HepG2 (cell line): Measurements from ENCODE around the gene SPHK2. TPM values are rescaled to one million over a fixed set of nuclear protein-coding genes. Genes with fewer than 3 reads are reported as not detected.

Experiments
- ADNP ChIP-seq: sonication (generic); formaldehyde crosslinking; IDR thresholded peaks from 2 replicates; pipeline ENCODE4 v1.4.0; 2020; ENCODE audit warnings: missing genetic modification reagents
- ASH2L ChIP-seq: fragments of 300-600, 200-600 bp; sonication (generic); IDR thresholded peaks from 2 replicates; pipeline ENCODE4 v1.7.0; 2017; ENCODE audit warnings: low read depth, mild to moderate bottlenecking, moderate library complexity, mixed read lengths, low read length; ENCODE audit not compliant: insufficient read length
- NR2C2 ChIP-seq: sonication (generic); formaldehyde crosslinking; IDR thresholded peaks from 2 replicates; pipeline ENCODE4 v1.4.0; 2020; ENCODE audit warnings: missing genetic modification reagents, mild to moderate bottlenecking, moderate library complexity, borderline replicate concordance
- SNRNP70 ChIP-seq: fragments of 200-400 bp; formaldehyde crosslinking; IDR thresholded peaks from 2 replicates; pipeline ENCODE4 v1.6.1; 2017; ENCODE audit warnings: mild to moderate bottlenecking, low read depth, low read length, moderate library complexity
- SSRP1 ChIP-seq: IDR thresholded peaks from 2 replicates; pipeline ENCODE4 v1.6.1; 2016; ENCODE audit warnings: control low read depth
- ZIK1 ChIP-seq: sonication (generic); formaldehyde crosslinking; IDR thresholded peaks from 2 replicates; pipeline ENCODE4 v1.5.0; 2020; ENCODE audit warnings: mild to moderate bottlenecking, low read depth, missing genetic modification reagents, borderline replicate concordance
- ZNF10 ChIP-seq: sonication (generic); formaldehyde crosslinking; IDR thresholded peaks from 2 replicates; pipeline ENCODE4 v1.4.0; 2020; ENCODE audit warnings: mild to moderate bottlenecking, low read depth, missing genetic modification reagents, borderline replicate concordance
- ZNF101 ChIP-seq: sonication (generic); formaldehyde crosslinking; IDR thresholded peaks from 2 replicates; pipeline ENCODE4 v1.4.0; 2020; ENCODE audit warnings: mild to moderate bottlenecking, low read depth, missing genetic modification reagents, borderline replicate concordance
- ZNF451 ChIP-seq: sonication (generic); formaldehyde crosslinking; IDR thresholded peaks from 2 replicates; pipeline ENCODE4 v1.5.0; 2020; ENCODE audit warnings: mild to moderate bottlenecking, missing genetic modification reagents
- ZNF550 ChIP-seq: sonication (generic); formaldehyde crosslinking; IDR thresholded peaks from 2 replicates; pipeline ENCODE4 v1.4.0; 2020; ENCODE audit warnings: mild to moderate bottlenecking, missing genetic modification reagents, borderline replicate concordance
- ZNF557 ChIP-seq: sonication (generic); formaldehyde crosslinking; IDR thresholded peaks from 2 replicates; pipeline ENCODE4 v1.4.0; 2020; ENCODE audit warnings: missing genetic modification reagents
- ZNF563 ChIP-seq: sonication (generic); formaldehyde crosslinking; IDR thresholded peaks from 2 replicates; pipeline ENCODE4 v1.8.0; 2022; ENCODE audit warnings: mild to moderate bottlenecking, moderate library complexity, missing genetic modification reagents
- polyA plus RNA-seq, 8 experiments: library from polyadenylated mRNA; depleted of rRNA in 3 of 8; stranded (reverse) in 7 of 8; unstranded in 1 of 8; fragments of >200 nt; fragmentation: Illumina TruSeq in 4 of 8; extraction: Trizol in 4 of 8; gene quantifications; 2 replicates each; pipeline versions ENCODE4 v1.2.1 to v1.2.3, GENCODE V29; 2011 to 2016; ENCODE audit warnings: low read depth in 4 of 8, missing spikeins in 1 of 8, mixed read lengths in 1 of 8; ENCODE audit not compliant: insufficient read depth in 1 of 8
- total RNA-seq, 5 experiments: library from RNA; depleted of rRNA; stranded (reverse); fragments of >200 nt; fragmentation: Illumina TruSeq; extraction: Trizol; gene quantifications; 2 replicates each; pipeline ENCODE4 v1.2.3, GENCODE V29; 2016; ENCODE audit warnings: low read depth in 1 of 5
- TF ChIP-seq, protein P1 (sequence below): fragments of 450-650 bp; IDR thresholded peaks from 2 replicates; pipeline ENCODE4 v1.6.1; 2016
- TF ChIP-seq, protein P2 (sequence below): sonication (generic); formaldehyde crosslinking; IDR thresholded peaks from 2 replicates; pipeline ENCODE4 v1.8.0; 2023; ENCODE audit warnings: mild to moderate bottlenecking, missing genetic modification reagents
- TF ChIP-seq, protein P3 (sequence below): sonication (generic); formaldehyde crosslinking; IDR thresholded peaks from 2 replicates; pipeline ENCODE4 v1.4.0; 2020; ENCODE audit warnings: missing genetic modification reagents, borderline replicate concordance
- TF ChIP-seq, protein P4 (sequence below): sonication (generic); formaldehyde crosslinking; IDR thresholded peaks from 2 replicates; pipeline ENCODE4 v1.4.0; 2020; ENCODE audit warnings: mild to moderate bottlenecking, missing genetic modification reagents, borderline replicate concordance

The SPHK2 gene
- total and polyA plus RNA-seq, 2 of the 13 experiments (the other 11 are each of a cell fraction or from before 2014, with no cell fraction given): 2.9 to 14.4 TPM

DNA sequence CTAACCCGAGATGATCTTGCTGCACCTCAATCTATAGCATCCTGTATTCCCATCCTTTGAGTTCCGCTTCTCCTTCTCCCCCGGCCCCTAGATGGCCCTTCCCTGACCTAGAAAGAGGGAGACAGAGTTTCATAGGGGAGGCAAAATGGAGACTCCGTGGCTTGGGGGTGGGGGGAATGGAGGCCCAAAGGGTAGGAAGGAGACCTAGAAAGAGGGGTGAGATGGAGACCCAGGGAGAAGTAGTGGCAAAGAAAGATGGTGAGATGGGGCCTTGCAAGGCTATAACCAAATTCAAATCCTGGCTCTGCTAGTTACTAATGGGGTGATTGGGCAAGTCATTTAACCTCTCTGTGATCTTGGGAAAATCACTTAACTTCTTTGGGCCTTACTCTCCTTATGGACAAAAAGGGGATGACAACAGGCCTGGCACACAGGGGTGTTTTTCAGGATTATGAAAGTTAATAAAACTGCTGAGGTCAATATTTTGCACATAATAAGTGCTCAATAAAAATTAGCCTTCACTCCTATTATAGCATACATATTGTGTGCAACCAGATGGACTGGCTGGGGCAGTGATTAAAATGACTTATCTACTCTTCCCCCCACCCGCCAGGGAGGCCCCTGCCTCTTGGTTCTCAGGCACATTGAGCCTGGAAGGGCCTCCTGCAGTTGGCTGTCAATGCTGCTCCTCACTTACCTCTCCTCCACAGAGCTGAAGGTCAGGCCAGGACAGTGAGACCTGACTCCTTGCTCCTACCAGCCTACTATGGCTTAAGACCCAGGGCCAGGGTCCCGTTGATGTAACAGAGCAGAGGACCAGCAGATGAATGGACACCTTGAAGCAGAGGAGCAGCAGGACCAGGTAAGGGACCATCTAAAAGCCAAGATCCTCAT, 633 bp downstream of the SPHK2 start (continued):
- TF ChIP-seq ZNF557 (CRISPR knock-in tag): 0 out of 2 replicates have a peak, but pooled peaks have one; percentile 7
- no peak for TF ChIP-seq ZNF563 (CRISPR knock-in tag)
- TF ChIP-seq, protein P1, sequence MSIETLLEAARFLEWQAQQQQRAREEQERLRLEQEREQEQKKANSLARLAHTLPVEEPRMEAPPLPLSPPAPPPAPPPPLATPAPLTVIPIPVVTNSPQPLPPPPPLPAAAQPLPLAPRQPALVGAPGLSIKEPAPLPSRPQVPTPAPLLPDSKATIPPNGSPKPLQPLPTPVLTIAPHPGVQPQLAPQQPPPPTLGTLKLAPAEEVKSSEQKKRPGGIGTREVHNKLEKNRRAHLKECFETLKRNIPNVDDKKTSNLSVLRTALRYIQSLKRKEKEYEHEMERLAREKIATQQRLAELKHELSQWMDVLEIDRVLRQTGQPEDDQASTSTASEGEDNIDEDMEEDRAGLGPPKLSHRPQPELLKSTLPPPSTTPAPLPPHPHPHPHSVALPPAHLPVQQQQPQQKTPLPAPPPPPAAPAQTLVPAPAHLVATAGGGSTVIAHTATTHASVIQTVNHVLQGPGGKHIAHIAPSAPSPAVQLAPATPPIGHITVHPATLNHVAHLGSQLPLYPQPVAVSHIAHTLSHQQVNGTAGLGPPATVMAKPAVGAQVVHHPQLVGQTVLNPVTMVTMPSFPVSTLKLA: no peak
- peak; percentile 2 for TF ChIP-seq ASH2L
- 0 out of 2 replicates have a peak, but pooled peaks have one; percentile 2 for TF ChIP-seq ZIK1 (CRISPR knock-in tag)
- no peak for TF ChIP-seq ZNF550 (CRISPR knock-in tag)
- TF ChIP-seq, protein P2, sequence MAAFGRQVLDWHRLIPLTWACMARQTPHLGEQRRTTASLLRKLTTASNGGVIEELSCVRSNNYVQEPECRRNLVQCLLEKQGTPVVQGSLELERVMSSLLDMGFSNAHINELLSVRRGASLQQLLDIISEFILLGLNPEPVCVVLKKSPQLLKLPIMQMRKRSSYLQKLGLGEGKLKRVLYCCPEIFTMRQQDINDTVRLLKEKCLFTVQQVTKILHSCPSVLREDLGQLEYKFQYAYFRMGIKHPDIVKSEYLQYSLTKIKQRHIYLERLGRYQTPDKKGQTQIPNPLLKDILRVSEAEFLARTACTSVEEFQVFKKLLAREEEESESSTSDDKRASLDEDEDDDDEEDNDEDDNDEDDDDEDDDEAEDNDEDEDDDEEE (CRISPR knock-in tag): peak; percentile 8; the same call in 1 of the 2 replicates
- TF ChIP-seq SNRNP70: no peak
- peak; percentile 99; the same call in 1 of the 2 replicates for TF ChIP-seq ADNP (CRISPR knock-in tag)
- no peak for TF ChIP-seq ZNF10 (CRISPR knock-in tag)
- TF ChIP-seq, protein P3, sequence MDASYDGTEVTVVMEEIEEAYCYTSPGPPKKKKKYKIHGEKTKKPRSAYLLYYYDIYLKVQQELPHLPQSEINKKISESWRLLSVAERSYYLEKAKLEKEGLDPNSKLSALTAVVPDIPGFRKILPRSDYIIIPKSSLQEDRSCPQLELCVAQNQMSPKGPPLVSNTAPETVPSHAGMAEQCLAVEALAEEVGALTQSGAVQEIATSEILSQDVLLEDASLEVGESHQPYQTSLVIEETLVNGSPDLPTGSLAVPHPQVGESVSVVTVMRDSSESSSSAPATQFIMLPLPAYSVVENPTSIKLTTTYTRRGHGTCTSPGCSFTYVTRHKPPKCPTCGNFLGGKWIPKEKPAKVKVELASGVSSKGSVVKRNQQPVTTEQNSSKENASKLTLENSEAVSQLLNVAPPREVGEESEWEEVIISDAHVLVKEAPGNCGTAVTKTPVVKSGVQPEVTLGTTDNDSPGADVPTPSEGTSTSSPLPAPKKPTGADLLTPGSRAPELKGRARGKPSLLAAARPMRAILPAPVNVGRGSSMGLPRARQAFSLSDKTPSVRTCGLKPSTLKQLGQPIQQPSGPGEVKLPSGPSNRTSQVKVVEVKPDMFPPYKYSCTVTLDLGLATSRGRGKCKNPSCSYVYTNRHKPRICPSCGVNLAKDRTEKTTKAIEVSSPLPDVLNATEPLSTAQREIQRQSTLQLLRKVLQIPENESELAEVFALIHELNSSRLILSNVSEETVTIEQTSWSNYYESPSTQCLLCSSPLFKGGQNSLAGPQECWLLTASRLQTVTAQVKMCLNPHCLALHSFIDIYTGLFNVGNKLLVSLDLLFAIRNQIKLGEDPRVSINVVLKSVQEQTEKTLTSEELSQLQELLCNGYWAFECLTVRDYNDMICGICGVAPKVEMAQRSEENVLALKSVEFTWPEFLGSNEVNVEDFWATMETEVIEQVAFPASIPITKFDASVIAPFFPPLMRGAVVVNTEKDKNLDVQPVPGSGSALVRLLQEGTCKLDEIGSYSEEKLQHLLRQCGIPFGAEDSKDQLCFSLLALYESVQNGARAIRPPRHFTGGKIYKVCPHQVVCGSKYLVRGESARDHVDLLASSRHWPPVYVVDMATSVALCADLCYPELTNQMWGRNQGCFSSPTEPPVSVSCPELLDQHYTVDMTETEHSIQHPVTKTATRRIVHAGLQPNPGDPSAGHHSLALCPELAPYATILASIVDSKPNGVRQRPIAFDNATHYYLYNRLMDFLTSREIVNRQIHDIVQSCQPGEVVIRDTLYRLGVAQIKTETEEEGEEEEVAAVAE (CRISPR knock-in tag): no peak
- no peak for TF ChIP-seq NR2C2
- TF ChIP-seq SSRP1 (CRISPR knock-in tag): no peak; the same call in 1 of the 2 replicates
- TF ChIP-seq, protein P4, sequence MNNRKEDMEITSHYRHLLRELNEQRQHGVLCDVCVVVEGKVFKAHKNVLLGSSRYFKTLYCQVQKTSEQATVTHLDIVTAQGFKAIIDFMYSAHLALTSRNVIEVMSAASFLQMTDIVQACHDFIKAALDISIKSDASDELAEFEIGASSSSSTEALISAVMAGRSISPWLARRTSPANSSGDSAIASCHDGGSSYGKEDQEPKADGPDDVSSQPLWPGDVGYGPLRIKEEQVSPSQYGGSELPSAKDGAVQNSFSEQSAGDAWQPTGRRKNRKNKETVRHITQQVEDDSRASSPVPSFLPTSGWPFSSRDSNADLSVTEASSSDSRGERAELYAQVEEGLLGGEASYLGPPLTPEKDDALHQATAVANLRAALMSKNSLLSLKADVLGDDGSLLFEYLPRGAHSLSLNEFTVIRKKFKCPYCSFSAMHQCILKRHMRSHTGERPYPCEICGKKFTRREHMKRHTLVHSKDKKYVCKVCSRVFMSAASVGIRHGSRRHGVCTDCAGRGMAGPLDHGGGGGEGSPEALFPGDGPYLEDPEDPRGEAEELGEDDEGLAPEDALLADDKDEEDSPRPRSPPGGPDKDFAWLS: 0 out of 2 replicates have a peak, but pooled peaks have one; percentile 36
- no peak for TF ChIP-seq ZNF451
- peak; percentile 14; the same call in 1 of the 2 replicates for TF ChIP-seq ZNF101
